Panc1 (cell line): ENCODE measurements around the gene XKR8. TPM values are rescaled to one million over a fixed set of nuclear protein-coding genes. Genes with fewer than 3 reads are reported as not detected.

Experiments
- ATAC-seq: fragments of 200-7000 bp; cut with Tn5 transposase; 2 replicates; pipeline ENCODE4 v1.9.1; 2020; ENCODE audit warnings: mild to moderate bottlenecking, moderate library complexity
- BruUV-seq: library from RNA; stranded (reverse); fragments of 400-500 nt; replicated peaks from 2 replicates; lab custom pipeline; 2021; lab: Mats Ljungman, UMichigan
- CTCF ChIA-PET: fragments of 300-600 bp; sonication (Branson Sonifier 250); formaldehyde crosslinking; loops from one replicate; lab custom pipeline; 2022; ENCODE audit warnings: antibody characterized with exemption; lab: Charles Lee
- POLR2A ChIA-PET: fragments of 300-600 bp; sonication (Branson Sonifier 250); formaldehyde crosslinking; loops from one replicate; lab custom pipeline; 2022; ENCODE audit warnings: antibody characterized with exemption; lab: Charles Lee
- DNase-seq: peaks from one replicate; pipeline ENCODE4 v3.0.0-alpha.2; 2010; ENCODE audit warnings: low read depth, low spot score
- H3K27ac ChIP-seq: 2 replicates; pipeline ENCODE4 v1.5.1; 2011; ENCODE audit warnings: mild to moderate bottlenecking, low read length, inconsistent platforms
- H3K27me3 ChIP-seq: fragments of 200-500 bp; sonication (Bioruptor generic); 2 replicates; pipeline ENCODE4 v1.6.0; 2014; ENCODE audit warnings: low read length, inconsistent platforms; ENCODE audit not compliant: control insufficient read depth, insufficient read depth
- H3K36me3 ChIP-seq: fragments of 200-500 bp; sonication (Bioruptor generic); 2 replicates; pipeline ENCODE4 v1.5.1; 2014; ENCODE audit warnings: inconsistent platforms, mild to moderate bottlenecking, low read length, moderate library complexity; ENCODE audit not compliant: control insufficient read depth, insufficient read depth
- H3K4me1 ChIP-seq: 2 replicates; pipeline ENCODE4 v1.5.1; 2011; ENCODE audit warnings: inconsistent platforms, mild to moderate bottlenecking, low read length, moderate library complexity; ENCODE audit not compliant: control insufficient read depth, insufficient read depth
- H3K4me3 ChIP-seq, 2 experiments: 2 replicates each; pipeline ENCODE4 v1.5.1; 2011 to 2012; ENCODE audit warnings: low read depth in 2 of 2, low read length in 2 of 2, mild to moderate bottlenecking in 2 of 2, inconsistent platforms in 1 of 2, moderate library complexity in 1 of 2
- H3K9me3 ChIP-seq: fragments of 200-500 bp; sonication (Bioruptor generic); 2 replicates; pipeline ENCODE4 v1.5.1; 2014; ENCODE audit warnings: low read depth, mild to moderate bottlenecking, inconsistent platforms, low read length, moderate library complexity; ENCODE audit not compliant: control insufficient read depth, insufficient read depth
- CTCF ChIP-seq: fragments of 450-650 bp; IDR thresholded peaks from 2 replicates; pipeline ENCODE4 v1.5.1; 2017; ENCODE audit warnings: mild to moderate bottlenecking
- POLR2AphosphoS5 ChIP-seq: IDR thresholded peaks from 2 replicates; pipeline ENCODE4 v1.6.1; 2012; ENCODE audit warnings: mild to moderate bottlenecking, low read depth, low read length, moderate library complexity
- REST ChIP-seq, 2 experiments: IDR thresholded peaks; 2 replicates each; pipeline ENCODE4 v1.6.1; 2011 to 2012; ENCODE audit warnings: low read depth in 2 of 2, control low read depth in 1 of 2, low read length in 1 of 2, mild to moderate bottlenecking in 1 of 2, moderate library complexity in 1 of 2; ENCODE audit not compliant: insufficient read depth in 1 of 2
- SIN3A ChIP-seq: IDR thresholded peaks from 2 replicates; pipeline ENCODE4 v1.6.1; 2012; ENCODE audit warnings: low read depth, mild to moderate bottlenecking, low read length, moderate library complexity, borderline replicate concordance; ENCODE audit not compliant: insufficient read depth
- TCF7L2 ChIP-seq: IDR thresholded peaks from 2 replicates; pipeline ENCODE4 v1.6.1; 2011; ENCODE audit warnings: mild to moderate bottlenecking, low read depth, low read length, inconsistent platforms
- in situ Hi-C: cut with HindIII; loops from 2 replicates; pipeline ENCODE4 v1.10.0; 2016; ENCODE audit warnings: low sequenced_read_pairs, low pct_unique_long_range_greater_than_20kb
- intact Hi-C: fragments of 100-400 bp; cut with micrococcal nuclease; formaldehyde crosslinking; loops from one replicate; pipeline ENCODE4 v1.10.0; 2022; ENCODE audit not compliant: unreplicated experiment
- total RNA-seq: library from RNA; stranded (reverse); gene quantifications from one replicate; pipeline ENCODE4 v1.2.1, GENCODE V29; 2021; ENCODE audit not compliant: unreplicated experiment

The XKR8 gene
- total RNA-seq, 1 experiment from 2014 or later: 10.6 TPM

- Histone ChIP-seq H3K36me3 (no peaks in the 10 kb centered on the region), H3K4me1 (peaks cover 3% of the 10 kb centered on the region), H3K4me3 (no peak overlapping the region), H3K9me3 (no peaks in the 10 kb centered on the region), H3K27ac (no peak overlapping the region), H3K27me3 (no peaks in the 10 kb centered on the region)
- BruUV-seq: no TSS peak
- ChIA-PET CTCF (no interaction called here), POLR2A (no interaction called here)
- DNase-seq: no peak
- ATAC-seq: 0 out of 2 replicates have a peak, but pooled peaks have one; percentile 27
- intact Hi-C loops (no loop called here), in situ Hi-C loops (no loop called here)
- TF ChIP-seq TCF7L2 (no peak), CTCF (no peak), SIN3A (no peak), POLR2AphosphoS5 (no peak), REST (IDR thresholded peaks at IDR 0.05; ENCODE audit: insufficient read depth in 1 of 2, low read depth in 2 of 2, low read length in 1 of 2) (no peak)
Measured at GRCh38 chr1:27941671-27942540, 17.9 kb upstream of the XKR8 start.

- intact Hi-C loops: no loop called here
- H3K9me3 ChIP-seq: no peaks in the 10 kb centered on the region
- no peak for TF ChIP-seq POLR2AphosphoS5
- TF ChIP-seq CTCF: no peak
- no peak for TF ChIP-seq SIN3A
- TF ChIP-seq TCF7L2: no peak
- no peak for TF ChIP-seq REST (IDR thresholded peaks at IDR 0.05; ENCODE audit: insufficient read depth in 1 of 2, low read depth in 2 of 2, low read length in 1 of 2)
- no TSS peak for BruUV-seq
- POLR2A ChIA-PET: interaction anchor here (0.6 kb wide), 1 partner anchor 54 kb away, joined by 3 read pairs; no protein-coding TSS in a partner anchor
- no peaks in the 10 kb centered on the region for H3K27me3 ChIP-seq
- no peak overlapping the region for H3K4me3 ChIP-seq
- H3K4me1 ChIP-seq: no peaks in the 10 kb centered on the region
- ATAC-seq (no peak), DNase-seq (no peak)
- CTCF ChIA-PET: no interaction called here
- no peak overlapping the region for H3K27ac ChIP-seq
- in situ Hi-C loops: no loop called here
- H3K36me3 ChIP-seq: no peaks in the 10 kb centered on the region
Measured at GRCh38 chr1:27945020-27945419, 14.8 kb upstream of the XKR8 start.
